Measurements from ENCODE around the gene UBE2E2. TPM values are rescaled to one million over a fixed set of nuclear protein-coding genes. Genes with fewer than 3 reads are reported as not detected.
A peak's percentile ranks its signal among the peaks of the same experiment; 100 is the strongest.
"Not testable (repeated sequence)": the region's sequence is repeated elsewhere in the genome, so short reads cannot be mapped to it uniquely, and the experiment has no call there.

Gene UBE2E2
- total RNA-seq, 1 donor from 2014 or later: 45.9 TPM

- intact Hi-C loops (cut with DNase I): no loop called here
- no peaks in the 10 kb centered on the region for H3K36me3 ChIP-seq
- no peaks in the 10 kb centered on the region for H3K27me3 ChIP-seq
- ATAC-seq (no peak), DNase-seq (no peak)
- TF ChIP-seq CTCF (IDR thresholded peaks at IDR 0.05): no peak
- no peaks in the 10 kb centered on the region for H3K9me3 ChIP-seq
- no peak overlapping the region for H3K4me3 ChIP-seq
- peaks cover 13% of the 10 kb centered on the region for H3K4me1 ChIP-seq
- no peak overlapping the region for H3K27ac ChIP-seq
Observed at GRCh38 chr3:23341147-23341838, 138.2 kb downstream of the UBE2E2 start.

- Histone ChIP-seq H3K27ac (no peak overlapping the region), H3K36me3 (no peaks in the 10 kb centered on the region), H3K4me1 (peaks cover 13% of the 10 kb centered on the region), H3K9me3 (no peaks in the 10 kb centered on the region), H3K4me3 (no peak overlapping the region), H3K27me3 (no peaks in the 10 kb centered on the region)
- TF ChIP-seq CTCF (IDR thresholded peaks at IDR 0.05): no peak
- intact Hi-C loops (cut with DNase I): no loop called here
- DNase-seq: no peak
- ATAC-seq: no peak
Observed at GRCh38 chr3:23342343-23342742, 139.2 kb downstream of the UBE2E2 start.

- no peaks in the 10 kb centered on the region for H3K27me3 ChIP-seq
- no peaks in the 10 kb centered on the region for H3K9me3 ChIP-seq
- H3K4me1 ChIP-seq: peaks cover 13% of the 10 kb centered on the region
- no peaks in the 10 kb centered on the region for H3K36me3 ChIP-seq
- DNase-seq: no peak
- no peak overlapping the region for H3K27ac ChIP-seq
- intact Hi-C loops (cut with DNase I): no loop called here
- no peak for TF ChIP-seq CTCF (IDR thresholded peaks at IDR 0.05)
- no peak overlapping the region for H3K4me3 ChIP-seq
- ATAC-seq: no peak
Observed at GRCh38 chr3:23343509-23343908, 140.4 kb downstream of the UBE2E2 start.

- H3K36me3 ChIP-seq: no peaks in the 10 kb centered on the region
Observed at GRCh38 chr3:23344886-23345285, 141.8 kb downstream of the UBE2E2 start.

GRCh38 chr3:23349444-23349843, 146.3 kb downstream of the UBE2E2 start:
- H3K27me3 ChIP-seq; DNase-seq; H3K4me3 ChIP-seq; ATAC-seq; H3K27ac ChIP-seq; H3K4me1 ChIP-seq; H3K36me3 ChIP-seq; H3K9me3 ChIP-seq; intact Hi-C loops (cut with DNase I): not testable (repeated sequence)

More at GRCh38 chr3:23344886-23345285, 141.8 kb downstream of the UBE2E2 start:
- intact Hi-C loops (cut with DNase I): no loop called here
- DNase-seq (no peak), ATAC-seq (no peak)
- H3K27ac ChIP-seq: no peak overlapping the region
- no peak for TF ChIP-seq CTCF (IDR thresholded peaks at IDR 0.05)
- no peaks in the 10 kb centered on the region for H3K9me3 ChIP-seq
- no peaks in the 10 kb centered on the region for H3K27me3 ChIP-seq
- H3K4me3 ChIP-seq: no peak overlapping the region
- peaks cover 13% of the 10 kb centered on the region for H3K4me1 ChIP-seq

- ATAC-seq (peak; percentile 40), DNase-seq (no peak)
- Histone ChIP-seq H3K4me1 (no peaks in the 10 kb centered on the region), H3K4me3 (no peak overlapping the region), H3K36me3 (no peaks in the 10 kb centered on the region), H3K27ac (no peak overlapping the region), H3K27me3 (no peaks in the 10 kb centered on the region), H3K9me3 (no peaks in the 10 kb centered on the region)
- no peak for TF ChIP-seq CTCF (IDR thresholded peaks at IDR 0.05)
- intact Hi-C loops (cut with DNase I): no loop called here
Observed at GRCh38 chr3:23356169-23356568, 153.0 kb downstream of the UBE2E2 start.

Data from upper lobe of right lung (tissue), 1 donor.